Measurements from ENCODE around the gene GRWD1.

GRCh38 chr19:48491793-48492123 is 46.0 kb downstream of the GRWD1 start:
- TF ChIP-seq, protein P1, sequence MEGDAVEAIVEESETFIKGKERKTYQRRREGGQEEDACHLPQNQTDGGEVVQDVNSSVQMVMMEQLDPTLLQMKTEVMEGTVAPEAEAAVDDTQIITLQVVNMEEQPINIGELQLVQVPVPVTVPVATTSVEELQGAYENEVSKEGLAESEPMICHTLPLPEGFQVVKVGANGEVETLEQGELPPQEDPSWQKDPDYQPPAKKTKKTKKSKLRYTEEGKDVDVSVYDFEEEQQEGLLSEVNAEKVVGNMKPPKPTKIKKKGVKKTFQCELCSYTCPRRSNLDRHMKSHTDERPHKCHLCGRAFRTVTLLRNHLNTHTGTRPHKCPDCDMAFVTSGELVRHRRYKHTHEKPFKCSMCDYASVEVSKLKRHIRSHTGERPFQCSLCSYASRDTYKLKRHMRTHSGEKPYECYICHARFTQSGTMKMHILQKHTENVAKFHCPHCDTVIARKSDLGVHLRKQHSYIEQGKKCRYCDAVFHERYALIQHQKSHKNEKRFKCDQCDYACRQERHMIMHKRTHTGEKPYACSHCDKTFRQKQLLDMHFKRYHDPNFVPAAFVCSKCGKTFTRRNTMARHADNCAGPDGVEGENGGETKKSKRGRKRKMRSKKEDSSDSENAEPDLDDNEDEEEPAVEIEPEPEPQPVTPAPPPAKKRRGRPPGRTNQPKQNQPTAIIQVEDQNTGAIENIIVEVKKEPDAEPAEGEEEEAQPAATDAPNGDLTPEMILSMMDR (IDR thresholded peaks at IDR 0.05) = no peak
- no peak for TF ChIP-seq POLR2AphosphoS5 (IDR thresholded peaks at IDR 0.05; ENCODE audit: low read depth, low read length)
- no peak for TF ChIP-seq REST (IDR thresholded peaks at IDR 0.05; ENCODE audit: insufficient read depth in 1 of 2, low read depth in 2 of 2, low read length in 1 of 2)
- no peak for TF ChIP-seq SIN3A (IDR thresholded peaks at IDR 0.05; ENCODE audit: borderline replicate concordance, insufficient read depth, low read depth, low read length)
